GM23338 (cell line): ENCODE measurements around the gene SYNGR4. TPM values are rescaled to one million over a fixed set of nuclear protein-coding genes. Genes with fewer than 3 reads are reported as not detected.
A peak's percentile ranks its signal among the peaks of the same experiment; 100 is the strongest.

Experiments used
- ATAC-seq: fragments of 200-7000 bp; cut with Tn5 transposase; 3 replicates; pipeline ENCODE4 v1.9.1; 2020
- DNase-seq: peaks from one replicate; pipeline ENCODE4 v3.0.0-alpha.2; 2015; ENCODE audit warnings: low spot score
- H2AFZ ChIP-seq: fragments of 200-600 bp; sonication (generic); 2 replicates; pipeline ENCODE4 v1.8.0; 2016; ENCODE audit warnings: antibody characterized with exemption, mild to moderate bottlenecking, moderate library complexity
- H3F3A ChIP-seq: fragments of 200-600 bp; sonication (generic); replicated peaks from 2 replicates; pipeline ENCODE4 v1.8.0; 2017; ENCODE audit warnings: antibody characterized with exemption, mixed run types, low read depth
- H3K27ac ChIP-seq: fragments of 200-600 bp; sonication (generic); 2 replicates; pipeline ENCODE4 v1.6.1; 2016; ENCODE audit warnings: low read depth
- H3K27me3 ChIP-seq: fragments of 200-600 bp; sonication (generic); 2 replicates; pipeline ENCODE4 v1.8.0; 2016; ENCODE audit warnings: mild to moderate bottlenecking, mixed run types, moderate library complexity; ENCODE audit not compliant: insufficient read depth
- H3K36me3 ChIP-seq: fragments of 200-600 bp; sonication (generic); 2 replicates; pipeline ENCODE4 v1.8.0; 2016; ENCODE audit warnings: mild to moderate bottlenecking; ENCODE audit not compliant: insufficient read depth
- H3K4me1 ChIP-seq: fragments of 200-600 bp; sonication (generic); 2 replicates; pipeline ENCODE4 v1.8.0; 2016; ENCODE audit warnings: mild to moderate bottlenecking, moderate library complexity; ENCODE audit not compliant: insufficient read depth
- H3K4me2 ChIP-seq: fragments of 200-600 bp; sonication (generic); 2 replicates; pipeline ENCODE4 v1.7.1; 2017; ENCODE audit warnings: mixed run types
- H3K4me3 ChIP-seq: fragments of 200-600 bp; sonication (generic); 2 replicates; pipeline ENCODE4 v1.6.1; 2016; ENCODE audit warnings: mixed run types
- H3K79me2 ChIP-seq: fragments of 200-600 bp; sonication (generic); replicated peaks from 2 replicates; pipeline ENCODE4 v1.8.0; 2017; ENCODE audit warnings: mild to moderate bottlenecking; ENCODE audit not compliant: insufficient read depth
- H3K9me2 ChIP-seq: fragments of 200-600 bp; sonication (generic); 2 replicates; pipeline ENCODE4 v1.8.0; 2017; ENCODE audit not compliant: insufficient read depth
- H4K20me1 ChIP-seq: fragments of 200-600 bp; sonication (generic); replicated peaks from 2 replicates; pipeline ENCODE4 v1.8.0; 2017; ENCODE audit warnings: mild to moderate bottlenecking; ENCODE audit not compliant: insufficient read depth
- H3K27ac Mint-ChIP-seq: 2 replicates; pipeline ENCODE4 v1.8.0; 2020; ENCODE audit warnings: inconsistent platforms, mild to moderate bottlenecking, moderate library complexity, mixed read lengths
- H3K27me3 Mint-ChIP-seq: 3 replicates; pipeline ENCODE4 v1.8.0; 2022; ENCODE audit warnings: low read depth, mild to moderate bottlenecking, moderate library complexity, mixed read lengths, inconsistent platforms; ENCODE audit not compliant: insufficient read depth, poor library complexity
- H3K36me3 Mint-ChIP-seq: 3 replicates; pipeline ENCODE4 v1.8.0; 2021; ENCODE audit warnings: low read depth, mild to moderate bottlenecking, inconsistent platforms, moderate library complexity, mixed read lengths
- H3K4me1 Mint-ChIP-seq: 3 replicates; pipeline ENCODE4 v1.8.0; 2020; ENCODE audit warnings: mild to moderate bottlenecking, inconsistent platforms, mixed read lengths
- H3K4me3 Mint-ChIP-seq: 3 replicates; pipeline ENCODE4 v1.8.0; 2021; ENCODE audit warnings: moderate library complexity, mild to moderate bottlenecking, inconsistent platforms, mixed read lengths
- H3K9me3 Mint-ChIP-seq: 3 replicates; pipeline ENCODE4 v1.8.0; 2020; ENCODE audit warnings: moderate library complexity, mild to moderate bottlenecking, inconsistent platforms, mixed read lengths
- CREB1 ChIP-seq: fragments of 250-450 bp; sonication (Bioruptor Pico); IDR thresholded peaks from 2 replicates; pipeline ENCODE4 v1.5.0; 2020; ENCODE audit warnings: low read depth, mild to moderate bottlenecking, moderate library complexity
- CTCF ChIP-seq, 2 experiments: fragments of 200-600 bp in 1 of 2; sonication (generic) in 1 of 2; conservative IDR thresholded peaks; 2 replicates each; pipeline versions ENCODE4 v1.5.1 to v1.6.1; 2016 to 2017; ENCODE audit warnings: antibody characterized with exemption in 2 of 2, low read depth in 2 of 2, mild to moderate bottlenecking in 2 of 2, moderate library complexity in 1 of 2
- ETS1 ChIP-seq: IDR thresholded peaks from 2 replicates; pipeline ENCODE4 v1.6.1; 2016; ENCODE audit warnings: antibody characterized with exemption
- EZH2 ChIP-seq: fragments of 200-600 bp; sonication (generic); IDR thresholded peaks from one replicate; pipeline ENCODE4 v1.8.0; 2017; ENCODE audit warnings: antibody characterized with exemption, mild to moderate bottlenecking, low read depth; ENCODE audit not compliant: unreplicated experiment
- EZH2phosphoT487 ChIP-seq: fragments of 200-600 bp; sonication (generic); IDR thresholded peaks from one replicate; pipeline ENCODE4 v1.8.1; 2018; ENCODE audit warnings: antibody characterized with exemption; ENCODE audit not compliant: unreplicated experiment
- JUNB ChIP-seq: IDR thresholded peaks from one replicate; pipeline ENCODE4 v1.6.1; 2016; ENCODE audit warnings: antibody characterized with exemption; ENCODE audit not compliant: unreplicated experiment
- NANOG ChIP-seq: IDR thresholded peaks from 2 replicates; pipeline ENCODE4 v1.6.1; 2016; ENCODE audit warnings: antibody characterized with exemption, borderline replicate concordance
- POLR2AphosphoS5 ChIP-seq: IDR thresholded peaks from 2 replicates; pipeline ENCODE4 v1.6.1; 2016; ENCODE audit warnings: antibody characterized with exemption, low read depth
- REST ChIP-seq: IDR thresholded peaks from one replicate; pipeline ENCODE4 v1.6.1; 2018; ENCODE audit warnings: antibody characterized with exemption; ENCODE audit not compliant: unreplicated experiment
- ZNF114 ChIP-seq: fragments of 250-450 bp; sonication (Bioruptor Pico); IDR thresholded peaks from 2 replicates; pipeline ENCODE4 v1.5.0; 2020; ENCODE audit warnings: mild to moderate bottlenecking, moderate library complexity
- polyA plus RNA-seq: library from polyadenylated mRNA; unstranded; fragments of >200 nt; fragmentation: Nextera tagmentation; extraction: Ambion mirVana; gene quantifications from 2 replicates; pipeline ENCODE4 v1.2.1, GENCODE V29; 2016
- total RNA-seq: library from RNA; depleted of rRNA; stranded (reverse); fragments of >200 nt; shearing (Covaris generic); gene quantifications from 2 replicates; pipeline ENCODE4 v1.2.3, GENCODE V29; 2014

The SYNGR4 gene
- total and polyA plus RNA-seq, 2 experiments from 2014 or later = not detected

GRCh38 chr19:48405850-48406249 is 41.7 kb downstream of the SYNGR4 start:
- Histone ChIP-seq H3K9me2 (no peaks in the 10 kb centered on the region), H3K27me3 (no peaks in the 10 kb centered on the region), H4K20me1 (no peaks in the 10 kb centered on the region; the same call in 1 of the 2 replicates), H2AFZ (no peak overlapping the region), H3K4me1 (peaks cover 46% of the 10 kb centered on the region), H3K79me2 (peaks cover 17% of the 10 kb centered on the region), H3K36me3 (no peaks in the 10 kb centered on the region; the same call in 1 of the 2 replicates), H3K4me2 (no peak overlapping the region), H3K4me3 (no peak overlapping the region), H3F3A (peaks cover 17% of the 10 kb centered on the region), H3K27ac (no peak overlapping the region)
- Mint-ChIP-seq H3K27me3 (peaks cover 13% of the 10 kb centered on the region), H3K36me3 (peaks cover 12% of the 10 kb centered on the region), H3K27ac (no peak overlapping the region), H3K9me3 (peaks cover 2% of the 10 kb centered on the region; the same call in 2 of the 3 replicates), H3K4me3 (no peak overlapping the region), H3K4me1 (peaks cover 34% of the 10 kb centered on the region)
- TF ChIP-seq JUNB = no peak
- no peak for TF ChIP-seq ETS1
- ATAC-seq = no peak
- no peak for DNase-seq

- peaks cover 26% of the 10 kb centered on the region for H3K27me3 Mint-ChIP-seq
- Histone ChIP-seq H3K9me2 (no peaks in the 10 kb centered on the region), H3F3A (peaks cover 10% of the 10 kb centered on the region; the same call in 1 of the 2 replicates), H2AFZ (no peak overlapping the region), H3K36me3 (peaks cover 11% of the 10 kb centered on the region; the same call in 1 of the 2 replicates), H3K4me3 (peak overlapping the region; percentile 47), H3K4me2 (peak overlapping the region; percentile 74), H3K4me1 (peaks cover 15% of the 10 kb centered on the region), H3K27me3 (no peaks in the 10 kb centered on the region), H4K20me1 (no peaks in the 10 kb centered on the region; the same call in 1 of the 2 replicates), H3K79me2 (0 out of 2 replicates have a peak, but pooled peaks cover 3% of the 10 kb centered on the region), H3K27ac (peak overlapping the region; percentile 92)
- H3K9me3 Mint-ChIP-seq = no peaks in the 10 kb centered on the region; the same call in 2 of the 3 replicates
- peaks cover 18% of the 10 kb centered on the region; the same call in 2 of the 3 replicates for H3K4me1 Mint-ChIP-seq
- H3K27ac Mint-ChIP-seq = peak overlapping the region; percentile 90; the same call in 1 of the 2 replicates
- DNase-seq (peak; percentile 56), ATAC-seq (peak; percentile 10)
- peak overlapping the region; percentile 74 for H3K4me3 Mint-ChIP-seq
- H3K36me3 Mint-ChIP-seq = peaks cover 12% of the 10 kb centered on the region
- TF ChIP-seq EZH2 (no peak), CTCF (conservative IDR thresholded peaks at IDR 0.05; ENCODE audit: low read depth in 2 of 2) (peak in 1 of 2 experiments; percentile 57; a peak in 2 of 4 replicates)
These were observed 49.9 kb downstream of the SYNGR4 start for GRCh38 chr19:48413879-48414587.

GRCh38 chr19:48415395-48415794 is 51.2 kb downstream of the SYNGR4 start:
- Histone ChIP-seq H3K27me3 (no peaks in the 10 kb centered on the region), H3K79me2 (no peaks in the 10 kb centered on the region), H3K9me2 (no peaks in the 10 kb centered on the region), H3K4me3 (peak overlapping the region; percentile 47; the same call in 1 of the 2 replicates), H3K27ac (peak overlapping the region; percentile 92; the same call in 1 of the 2 replicates), H4K20me1 (no peaks in the 10 kb centered on the region; the same call in 1 of the 2 replicates), H3K4me2 (peak overlapping the region; percentile 74; the same call in 1 of the 2 replicates), H3K4me1 (peaks cover 15% of the 10 kb centered on the region), H3K36me3 (peaks cover 14% of the 10 kb centered on the region; the same call in 1 of the 2 replicates), H2AFZ (no peak overlapping the region), H3F3A (peaks cover 10% of the 10 kb centered on the region; the same call in 1 of the 2 replicates)
- H3K9me3 Mint-ChIP-seq = no peaks in the 10 kb centered on the region; the same call in 2 of the 3 replicates
- H3K36me3 Mint-ChIP-seq = peaks cover 12% of the 10 kb centered on the region
- peaks cover 24% of the 10 kb centered on the region; the same call in 2 of the 3 replicates for H3K4me1 Mint-ChIP-seq
- peak overlapping the region; percentile 74; the same call in 1 of the 3 replicates for H3K4me3 Mint-ChIP-seq
- ATAC-seq (peak; percentile 53), DNase-seq (peak; percentile 99)
- H3K27me3 Mint-ChIP-seq = peaks cover 23% of the 10 kb centered on the region
- no peak overlapping the region for H3K27ac Mint-ChIP-seq
- TF ChIP-seq ZNF114 (CRISPR knock-in tag) = no peak
- no peak for TF ChIP-seq POLR2AphosphoS5
- TF ChIP-seq JUNB = no peak
- TF ChIP-seq CREB1 = no peak
- no peak for TF ChIP-seq REST
- TF ChIP-seq EZH2phosphoT487 = no peak
- no peak for TF ChIP-seq NANOG
- no peak for TF ChIP-seq EZH2
